GM12874 (cell line): ENCODE results near the gene BICRA.

Source experiments
- CTCF ChIP-seq: IDR thresholded peaks from 2 replicates; pipeline ENCODE4 v1.5.1; 2011; ENCODE audit warnings: low read depth, mild to moderate bottlenecking, control low read depth, low read length, moderate library complexity; ENCODE audit not compliant: insufficient read depth

The BICRA gene

GRCh38 chr19:47663435-47663910 lies 54.5 kb downstream of the BICRA start:
- no peak for TF ChIP-seq CTCF

DNA sequence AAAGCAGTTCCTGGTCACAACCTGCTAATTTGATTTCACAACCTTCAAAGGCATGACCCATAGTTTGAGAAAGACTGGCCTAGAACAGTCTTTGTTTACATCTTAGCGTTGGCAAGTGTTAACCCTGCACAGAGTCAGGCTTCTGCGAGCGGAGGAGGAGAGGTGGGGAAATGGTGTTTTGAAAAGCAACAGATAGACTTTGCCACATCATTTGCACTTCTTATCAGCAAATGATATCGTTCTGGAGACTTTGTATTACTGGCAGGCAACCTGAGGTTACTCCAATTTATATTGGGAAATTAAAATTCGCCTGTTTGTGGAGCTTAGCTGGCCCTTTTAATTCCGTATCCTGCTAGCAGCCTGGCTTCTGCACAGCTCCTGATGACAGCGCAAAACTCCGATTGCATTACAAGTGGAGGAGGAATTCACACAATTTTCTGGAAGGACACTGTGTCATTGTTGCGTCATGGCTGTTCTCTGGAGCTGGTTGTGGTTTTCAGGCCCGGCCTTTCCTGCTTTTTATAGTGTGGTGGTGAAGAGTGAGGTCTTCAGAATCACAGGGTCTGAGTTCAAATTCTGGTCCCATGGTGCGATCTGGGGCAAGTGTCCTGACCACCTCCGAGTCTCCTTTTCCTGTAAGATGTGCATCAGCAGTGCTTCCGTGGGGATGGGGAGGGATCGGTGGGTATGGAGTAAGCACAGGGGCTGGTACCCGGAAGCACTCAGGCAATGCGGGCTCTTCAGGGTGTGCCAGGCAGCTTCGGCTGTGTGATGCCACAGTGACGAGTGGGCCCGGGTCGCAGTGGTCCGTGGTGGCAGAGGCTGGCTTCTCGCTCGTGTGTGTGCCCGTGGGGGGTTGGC lies 55.2 kb downstream of the BICRA start:
- no peak for TF ChIP-seq CTCF

DNA sequence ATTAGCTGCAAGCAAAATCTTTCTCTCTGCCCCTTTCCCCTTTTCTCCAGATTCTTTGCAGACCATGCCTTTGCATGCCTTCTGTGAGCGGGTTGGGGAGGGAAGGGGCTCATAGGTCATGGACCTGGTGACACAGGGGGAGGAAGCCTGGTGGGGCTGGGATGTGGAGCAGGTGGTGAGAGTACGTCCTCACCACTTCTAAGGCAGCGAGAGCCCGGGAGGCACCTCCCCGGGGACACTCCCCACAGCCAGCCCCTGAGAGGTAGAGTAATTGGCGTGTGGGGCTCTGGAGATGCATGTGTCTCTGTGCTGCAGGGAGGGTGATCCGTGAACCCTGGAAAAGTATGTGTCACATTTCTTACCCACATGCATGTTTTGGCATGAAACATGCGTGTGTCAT lies 61.8 kb downstream of the BICRA start:
- no peak for TF ChIP-seq CTCF

- no peak for TF ChIP-seq CTCF
These were observed 62.6 kb downstream of the BICRA start for GRCh38 chr19:47671499-47671898.

GRCh38 chr19:47673426-47673825 lies 64.5 kb downstream of the BICRA start:
- no peak for TF ChIP-seq CTCF

DNA sequence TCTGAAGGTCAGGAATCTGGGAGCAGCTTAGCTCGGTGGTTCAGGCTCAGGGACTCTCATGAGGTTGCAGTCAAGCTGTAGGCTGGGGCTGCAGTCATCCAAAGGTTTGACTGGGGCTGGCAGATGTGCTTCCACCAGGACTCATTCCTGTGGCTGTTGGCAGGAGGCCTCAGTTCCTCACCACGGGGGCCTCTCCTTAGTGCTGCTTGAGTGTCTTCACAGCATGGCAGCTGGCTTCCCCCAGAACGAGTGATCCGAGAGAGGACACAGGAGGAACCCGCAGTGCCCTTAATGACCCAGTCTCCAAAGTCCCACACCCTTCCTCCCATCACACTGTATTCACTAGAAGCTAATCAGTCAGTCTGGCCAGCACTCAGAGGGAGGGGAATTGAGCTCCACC lies 65.6 kb downstream of the BICRA start:
- no peak for TF ChIP-seq CTCF

DNA sequence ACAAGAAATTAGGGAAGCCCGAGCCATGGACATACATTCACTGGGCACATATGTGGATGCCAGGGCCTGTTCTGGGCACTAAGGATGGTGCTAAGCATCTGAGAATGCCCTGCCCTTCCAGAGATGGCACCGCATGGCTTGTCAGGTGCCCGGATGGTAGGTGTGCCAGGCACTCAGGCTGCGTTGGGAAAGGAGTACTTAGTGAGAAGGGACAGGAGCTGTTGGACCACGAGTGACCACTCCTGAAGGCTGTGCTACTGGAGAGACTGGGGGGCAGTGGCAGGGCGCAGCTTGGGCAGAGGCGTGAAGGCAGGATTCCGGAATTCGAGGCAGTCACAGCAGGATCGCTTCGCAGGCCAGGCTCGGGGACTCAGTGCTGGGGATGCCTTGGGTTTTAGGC lies 66.3 kb downstream of the BICRA start:
- TF ChIP-seq CTCF: no peak
